Measurements from ENCODE around the gene ARHGAP44. TPM values are rescaled to one million over a fixed set of nuclear protein-coding genes. Genes with fewer than 3 reads are reported as not detected.

ARHGAP44 gene
- total and polyA plus RNA-seq, 2 donors (not counting 3 experiments of a cell fraction or from before 2014, with no cell fraction given), result 0.11 to 0.42 TPM

DNA sequence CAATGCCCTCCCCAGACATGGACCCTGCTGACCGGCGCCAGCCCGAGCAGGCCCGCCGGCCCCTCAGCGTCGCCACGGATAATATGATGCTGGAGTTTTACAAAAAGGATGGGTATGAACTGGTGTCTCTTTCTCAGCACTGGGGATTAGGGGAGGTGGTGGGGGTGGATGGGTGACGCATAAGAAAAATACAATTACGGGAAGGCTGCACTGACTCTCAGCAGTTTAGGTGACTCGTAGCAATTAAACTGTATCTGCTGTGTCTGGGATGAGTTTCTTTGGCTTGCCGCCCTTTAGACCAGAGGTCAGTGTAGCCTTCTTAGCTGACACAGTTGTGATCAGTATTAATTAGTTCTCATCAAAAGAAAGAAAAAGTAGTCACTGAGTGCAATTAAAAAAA lies 169.5 kb downstream of the ARHGAP44 start:
- POLR2A ChIA-PET, result no interaction called here
- H2AFZ ChIP-seq (ENCODE audit: low read depth, low read length), result no peak overlapping the region
- H3K9me3 ChIP-seq (replicated peaks; ENCODE audit: control insufficient read depth, insufficient read depth, low read length), result no peaks in the 10 kb centered on the region
- TF ChIP-seq EZH2 (IDR thresholded peaks at IDR 0.05; ENCODE audit: borderline replicate concordance, low read depth, low read length, severe bottlenecking), result no peak
- no peak for TF ChIP-seq JUN (IDR thresholded peaks at IDR 0.05; ENCODE audit: borderline replicate concordance, insufficient read depth, insufficient read length, low read depth)
- no peak for TF ChIP-seq MYC (IDR thresholded peaks at IDR 0.05; ENCODE audit: low read depth, low read length)
- TF ChIP-seq POLR2AphosphoS5 (IDR thresholded peaks at IDR 0.05; ENCODE audit: insufficient read depth, low read depth, low read length), result no peak
- no peak for TF ChIP-seq GATA2 (IDR thresholded peaks at IDR 0.05; ENCODE audit: insufficient read depth, insufficient read length, low read depth, low read length)
- no peak for TF ChIP-seq POLR2A (IDR thresholded peaks at IDR 0.05; ENCODE audit: low read depth, low read length)
- no peak for TF ChIP-seq CTCF (IDR thresholded peaks at IDR 0.05; ENCODE audit: extremely low read depth in 1 of 2, insufficient read depth in 1 of 2, low read depth in 1 of 2, low read length in 2 of 2)
- TF ChIP-seq, protein P1, sequence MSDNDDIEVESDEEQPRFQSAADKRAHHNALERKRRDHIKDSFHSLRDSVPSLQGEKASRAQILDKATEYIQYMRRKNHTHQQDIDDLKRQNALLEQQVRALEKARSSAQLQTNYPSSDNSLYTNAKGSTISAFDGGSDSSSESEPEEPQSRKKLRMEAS (IDR thresholded peaks at IDR 0.05; ENCODE audit: insufficient read depth, insufficient read length), result no peak
- TF ChIP-seq FOS (IDR thresholded peaks at IDR 0.05; ENCODE audit: borderline replicate concordance, insufficient read depth, low read length), result no peak
- H3K9ac ChIP-seq (replicated peaks; ENCODE audit: extremely low read depth, insufficient read depth, low read length), result no peak overlapping the region
- intact Hi-C loops (cut with micrococcal nuclease), result loop anchor here (5.0 kb wide), 1 partner anchor 591 kb away; no protein-coding TSS in a partner anchor
- no peaks in the 10 kb centered on the region for H3K36me3 ChIP-seq (ENCODE audit: control insufficient read depth in 2 of 2, extremely low read depth in 1 of 2, insufficient read depth in 2 of 2, low read length in 2 of 2)
- dilution Hi-C loops (cut with MboI; ENCODE audit: extremely low pct_ligation_motif_present, low sequenced_read_pairs), result loop anchor here (25.0 kb wide), 1 partner anchor 96 kb away; no protein-coding TSS in a partner anchor
- H3K4me2 ChIP-seq (ENCODE audit: insufficient read depth, low read length), result no peak overlapping the region
- FAIRE-seq (no peak), DNase-seq (ENCODE audit: low read depth, low spot score) (no peak)
- CTCF ChIA-PET, result no interaction called here
- BruUV-seq (replicated peaks), result no TSS peak
- no peaks in the 10 kb centered on the region for H3K9me1 ChIP-seq (replicated peaks; ENCODE audit: control insufficient read depth, extremely low read depth, insufficient read depth, low read length)
- H3K4me3 ChIP-seq (replicated peaks in 1 of 3; ENCODE audit: insufficient read depth in 1 of 3, low read depth in 1 of 3, low read length in 3 of 3), result no peak overlapping the region
- H4K20me1 ChIP-seq (replicated peaks; ENCODE audit: control insufficient read depth, extremely low read depth, insufficient read depth, low read length), result no peaks in the 10 kb centered on the region
- no peaks in the 10 kb centered on the region for H3K27me3 ChIP-seq (ENCODE audit: control insufficient read depth in 2 of 2, insufficient read depth in 2 of 2, low read length in 2 of 2)
- no peaks in the 10 kb centered on the region for H3K79me2 ChIP-seq (ENCODE audit: control insufficient read depth, insufficient read depth, low read length)
- no peaks in the 10 kb centered on the region for H3K4me1 ChIP-seq (ENCODE audit: control insufficient read depth, extremely low read depth, insufficient read depth, low read length)
- H3K27ac ChIP-seq (ENCODE audit: insufficient read depth, low read depth, low read length), result no peak overlapping the region

All from endothelial cell of umbilical vein (primary cell).